Mesothelial cell of epicardium (in vitro differentiated cells): ENCODE results near the gene SDC3. TPM values are rescaled to one million over a fixed set of nuclear protein-coding genes. Genes with fewer than 3 reads are reported as not detected.

Source experiments
- DNase-seq, 2 experiments: peaks; one replicate each; pipeline ENCODE4 v3.0.0; 2021; ENCODE audit warnings: low spot score in 2 of 2; ENCODE audit not compliant: unreplicated experiment in 2 of 2
- H3K27ac Mint-ChIP-seq: 2 replicates; pipeline ENCODE4 v1.8.0; 2021; ENCODE audit warnings: mixed read lengths
- H3K27me3 Mint-ChIP-seq: 2 replicates; pipeline ENCODE4 v1.8.0; 2021; ENCODE audit warnings: low read depth, mixed read lengths
- H3K36me3 Mint-ChIP-seq: 2 replicates; pipeline ENCODE4 v1.8.0; 2021; ENCODE audit warnings: mixed read lengths
- H3K4me1 Mint-ChIP-seq: 2 replicates; pipeline ENCODE4 v1.8.0; 2021; ENCODE audit warnings: mixed read lengths
- H3K4me3 Mint-ChIP-seq: 2 replicates; pipeline ENCODE4 v1.8.0; 2021; ENCODE audit warnings: mild to moderate bottlenecking, moderate library complexity, mixed read lengths
- H3K9me3 Mint-ChIP-seq: 2 replicates; pipeline ENCODE4 v1.8.0; 2021; ENCODE audit warnings: mixed read lengths
- total RNA-seq: library from RNA; stranded (reverse); gene quantifications from 3 replicates; pipeline ENCODE4 v1.2.1, GENCODE V29; 2021
- TF ChIP-seq, protein P1 (sequence below): fragments of 200-600 bp; sonication (generic); IDR thresholded peaks from one replicate; pipeline ENCODE4 v1.5.0; 2021; ENCODE audit warnings: antibody characterized with exemption; ENCODE audit not compliant: unreplicated experiment

The SDC3 gene
- total RNA-seq, 1 donor from 2014 or later: 46.7 TPM

GRCh38 chr1:30851286-30851685 lies 57.3 kb downstream of the SDC3 start:
- Mint-ChIP-seq H3K27ac (no peak overlapping the region), H3K4me3 (no peak overlapping the region), H3K36me3 (no peaks in the 10 kb centered on the region), H3K4me1 (peaks cover 1% of the 10 kb centered on the region), H3K9me3 (no peaks in the 10 kb centered on the region), H3K27me3 (peaks cover 8% of the 10 kb centered on the region)
- DNase-seq: no peak
- TF ChIP-seq, protein P1, sequence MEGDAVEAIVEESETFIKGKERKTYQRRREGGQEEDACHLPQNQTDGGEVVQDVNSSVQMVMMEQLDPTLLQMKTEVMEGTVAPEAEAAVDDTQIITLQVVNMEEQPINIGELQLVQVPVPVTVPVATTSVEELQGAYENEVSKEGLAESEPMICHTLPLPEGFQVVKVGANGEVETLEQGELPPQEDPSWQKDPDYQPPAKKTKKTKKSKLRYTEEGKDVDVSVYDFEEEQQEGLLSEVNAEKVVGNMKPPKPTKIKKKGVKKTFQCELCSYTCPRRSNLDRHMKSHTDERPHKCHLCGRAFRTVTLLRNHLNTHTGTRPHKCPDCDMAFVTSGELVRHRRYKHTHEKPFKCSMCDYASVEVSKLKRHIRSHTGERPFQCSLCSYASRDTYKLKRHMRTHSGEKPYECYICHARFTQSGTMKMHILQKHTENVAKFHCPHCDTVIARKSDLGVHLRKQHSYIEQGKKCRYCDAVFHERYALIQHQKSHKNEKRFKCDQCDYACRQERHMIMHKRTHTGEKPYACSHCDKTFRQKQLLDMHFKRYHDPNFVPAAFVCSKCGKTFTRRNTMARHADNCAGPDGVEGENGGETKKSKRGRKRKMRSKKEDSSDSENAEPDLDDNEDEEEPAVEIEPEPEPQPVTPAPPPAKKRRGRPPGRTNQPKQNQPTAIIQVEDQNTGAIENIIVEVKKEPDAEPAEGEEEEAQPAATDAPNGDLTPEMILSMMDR: no peak

DNA sequence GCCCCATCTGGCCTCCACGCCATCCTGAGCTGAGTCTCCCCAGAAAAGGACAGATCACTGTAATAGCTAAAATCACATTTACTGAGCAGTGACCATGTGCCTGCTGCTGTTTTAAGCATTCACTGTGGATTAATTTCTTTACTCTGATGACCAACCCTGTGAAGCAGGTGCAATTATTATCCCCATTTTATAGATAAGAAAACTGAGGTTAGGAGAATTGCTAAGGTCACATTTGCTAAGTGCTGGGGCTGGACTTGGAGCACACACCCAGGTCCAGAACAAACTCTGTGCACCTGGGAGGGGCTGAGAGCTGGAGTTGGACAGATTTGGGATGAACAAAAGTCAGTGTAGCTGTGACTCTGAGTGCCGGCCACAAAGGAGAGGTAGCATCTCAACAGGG lies 58.0 kb downstream of the SDC3 start:
- H3K36me3 Mint-ChIP-seq: no peaks in the 10 kb centered on the region
- H3K4me1 Mint-ChIP-seq: peaks cover 1% of the 10 kb centered on the region
- no peak overlapping the region for H3K4me3 Mint-ChIP-seq
- DNase-seq: no peak
- peaks cover 13% of the 10 kb centered on the region for H3K27me3 Mint-ChIP-seq
- H3K27ac Mint-ChIP-seq: no peak overlapping the region
- no peaks in the 10 kb centered on the region for H3K9me3 Mint-ChIP-seq
- TF ChIP-seq, protein P1: no peak

DNA sequence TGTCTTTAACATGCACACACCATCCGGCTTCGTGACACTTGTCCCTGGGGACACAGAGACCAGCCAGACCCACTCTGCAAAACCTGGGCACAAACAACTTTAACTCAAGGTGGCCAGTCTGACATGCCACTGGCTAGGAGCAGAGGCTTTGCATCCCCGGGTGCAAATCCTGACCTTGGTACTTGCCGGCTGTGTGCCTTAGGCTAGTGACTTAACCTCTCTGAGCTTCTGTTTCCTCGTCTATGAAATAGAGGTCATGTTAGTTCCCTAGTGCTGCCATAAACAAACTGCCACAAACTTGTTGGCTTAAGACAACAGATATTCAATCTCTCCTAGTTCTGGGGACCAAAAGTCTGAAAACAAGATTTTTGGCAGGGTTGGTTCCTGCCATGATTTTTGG lies 60.4 kb downstream of the SDC3 start:
- H3K36me3 Mint-ChIP-seq: no peaks in the 10 kb centered on the region
- H3K4me3 Mint-ChIP-seq: no peak overlapping the region
- TF ChIP-seq, protein P1: no peak
- H3K27me3 Mint-ChIP-seq: peaks cover 29% of the 10 kb centered on the region
- no peak for DNase-seq
- H3K4me1 Mint-ChIP-seq: peaks cover 2% of the 10 kb centered on the region
- no peak overlapping the region for H3K27ac Mint-ChIP-seq
- no peaks in the 10 kb centered on the region for H3K9me3 Mint-ChIP-seq

GRCh38 chr1:30847358-30847972 lies 61.1 kb downstream of the SDC3 start:
- Mint-ChIP-seq H3K9me3 (no peaks in the 10 kb centered on the region), H3K36me3 (no peaks in the 10 kb centered on the region), H3K4me3 (no peak overlapping the region), H3K27ac (no peak overlapping the region), H3K27me3 (peaks cover 29% of the 10 kb centered on the region), H3K4me1 (peaks cover 2% of the 10 kb centered on the region)
- no peak for DNase-seq
- TF ChIP-seq, protein P1: no peak

DNA sequence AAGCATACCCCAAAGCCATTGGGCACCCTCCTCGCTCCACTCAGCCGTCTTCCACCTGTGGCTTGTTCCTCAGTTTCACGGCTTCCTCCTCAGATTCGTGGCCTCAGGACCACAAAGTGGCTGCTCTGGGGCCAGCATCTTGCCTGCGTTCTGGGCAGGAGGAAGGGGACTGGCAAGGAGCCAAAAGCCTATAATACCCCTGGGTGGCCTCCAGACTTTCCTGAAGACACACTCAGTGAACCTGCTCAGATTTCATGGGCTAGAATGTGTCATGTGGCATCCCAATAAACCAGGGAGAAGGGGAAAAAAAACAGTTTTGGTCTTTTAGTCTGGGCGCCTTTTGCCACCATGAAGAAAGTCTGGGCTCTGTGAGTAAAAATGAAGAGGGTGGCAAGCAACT lies 62.0 kb downstream of the SDC3 start:
- Mint-ChIP-seq H3K27ac (no peak overlapping the region), H3K9me3 (no peaks in the 10 kb centered on the region), H3K4me1 (peaks cover 2% of the 10 kb centered on the region), H3K36me3 (no peaks in the 10 kb centered on the region), H3K4me3 (no peak overlapping the region), H3K27me3 (peaks cover 29% of the 10 kb centered on the region)
- TF ChIP-seq, protein P1: no peak
- DNase-seq: no peak

DNA sequence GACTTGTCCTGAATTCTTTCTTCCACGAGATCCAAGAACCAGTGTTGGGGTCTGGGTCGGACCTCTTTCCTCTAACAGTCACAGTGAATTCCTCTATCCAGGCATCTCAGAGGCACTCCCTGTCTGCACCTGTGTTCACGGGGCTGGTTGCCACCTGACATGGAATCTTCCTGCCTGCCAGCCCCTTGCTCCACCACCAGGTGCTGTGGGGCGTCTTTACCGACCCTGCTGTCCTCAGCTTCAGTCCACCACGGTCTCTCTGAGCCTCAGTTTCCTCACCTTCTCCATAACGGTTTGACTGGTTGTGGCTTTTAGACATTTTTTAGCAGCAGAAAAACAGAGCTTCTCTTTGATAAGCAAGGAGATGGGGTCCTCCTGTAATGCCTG lies 62.7 kb downstream of the SDC3 start:
- DNase-seq: no peak
- H3K4me3 Mint-ChIP-seq: no peak overlapping the region
- H3K27me3 Mint-ChIP-seq: peaks cover 30% of the 10 kb centered on the region
- peaks cover 2% of the 10 kb centered on the region for H3K4me1 Mint-ChIP-seq
- no peaks in the 10 kb centered on the region for H3K36me3 Mint-ChIP-seq
- TF ChIP-seq, protein P1: no peak
- H3K9me3 Mint-ChIP-seq: no peaks in the 10 kb centered on the region
- no peak overlapping the region for H3K27ac Mint-ChIP-seq
